Measurements from ENCODE around the gene CCDC28B.
A peak's percentile ranks its signal among the peaks of the same experiment; 100 is the strongest.

CCDC28B gene

GRCh38 chr1:32242341-32242851 lies 42.0 kb downstream of the CCDC28B start:
- no peak overlapping the region for H3K9ac ChIP-seq (ENCODE audit: low read length in 2 of 2)
- no peaks in the 10 kb centered on the region for H3K27me3 ChIP-seq (ENCODE audit: control insufficient read depth in 1 of 2, insufficient read depth in 2 of 2, low read length in 2 of 2)
- H3K9me3 ChIP-seq (ENCODE audit: control insufficient read depth in 2 of 2, low read length in 2 of 2), result no peaks in the 10 kb centered on the region
- H3K4me3 ChIP-seq (ENCODE audit: low read length in 2 of 2), result peak overlapping the region in 1 of 2 donors; percentile 49
- H3K36me3 ChIP-seq (ENCODE audit: control insufficient read depth in 2 of 2, insufficient read depth in 2 of 2, low read length in 2 of 2), result no peaks in the 10 kb centered on the region
- H3K27ac ChIP-seq (ENCODE audit: low read length), result no peak overlapping the region
- peaks cover 31% of the 10 kb centered on the region for H3K4me1 ChIP-seq (ENCODE audit: control insufficient read depth, insufficient read depth, low read length)

GRCh38 chr1:32246888-32247273 lies 46.5 kb downstream of the CCDC28B start, which contains the start of gene FAM167B:
FAM167B (plus strand) TSS chr1:32247222; CDS start chr1:32247422, 200 bp downstream.
- Histone ChIP-seq H3K9ac (ENCODE audit: low read length in 2 of 2) (no peak within 1 kb of the TSS), H3K4me3 (ENCODE audit: low read length in 2 of 2) (peak within 1 kb of the TSS in 1 of 2 donors; percentile 15), H3K27ac (ENCODE audit: low read length) (peak within 1 kb of the TSS; percentile 24), H3K36me3 (ENCODE audit: control insufficient read depth in 2 of 2, insufficient read depth in 2 of 2, low read length in 2 of 2) (no peaks in the 10 kb centered on the region), H3K27me3 (ENCODE audit: control insufficient read depth in 1 of 2, insufficient read depth in 2 of 2, low read length in 2 of 2) (peaks cover 2 to 11% of the 10 kb centered on the region in 2 donors), H3K4me1 (ENCODE audit: control insufficient read depth, insufficient read depth, low read length) (peaks cover 19% of the 10 kb centered on the region), H3K9me3 (ENCODE audit: control insufficient read depth in 2 of 2, low read length in 2 of 2) (no peaks in the 10 kb centered on the region)

DNA sequence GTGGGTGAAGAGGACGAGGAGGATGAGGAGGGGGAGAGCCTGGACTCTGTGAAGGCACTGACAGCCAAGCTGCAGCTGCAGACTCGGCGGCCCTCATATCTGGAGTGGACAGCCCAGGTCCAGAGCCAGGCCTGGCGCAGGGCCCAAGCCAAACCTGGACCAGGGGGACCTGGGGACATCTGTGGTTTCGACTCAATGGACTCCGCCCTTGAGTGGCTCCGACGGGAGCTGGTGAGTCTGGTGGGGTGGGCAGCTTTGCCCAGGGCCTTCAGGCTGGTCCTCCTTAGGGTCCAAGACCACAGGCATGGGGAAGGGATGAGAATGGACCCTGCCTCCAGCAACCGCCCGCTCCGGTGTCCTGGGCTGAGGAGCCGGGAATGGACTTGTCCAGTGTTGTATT lies 47.1 kb downstream of the CCDC28B start:
- H3K4me1 ChIP-seq (ENCODE audit: control insufficient read depth, insufficient read depth, low read length), result peaks cover 19% of the 10 kb centered on the region
- no peak overlapping the region for H3K4me3 ChIP-seq (ENCODE audit: low read length in 2 of 2)
- peak overlapping the region; percentile 24 for H3K27ac ChIP-seq (ENCODE audit: low read length)
- H3K27me3 ChIP-seq (ENCODE audit: control insufficient read depth in 1 of 2, insufficient read depth in 2 of 2, low read length in 2 of 2), result peaks cover 2 to 16% of the 10 kb centered on the region in 2 donors
- no peaks in the 10 kb centered on the region for H3K9me3 ChIP-seq (ENCODE audit: control insufficient read depth in 2 of 2, low read length in 2 of 2)
- H3K36me3 ChIP-seq (ENCODE audit: control insufficient read depth in 2 of 2, insufficient read depth in 2 of 2, low read length in 2 of 2), result no peaks in the 10 kb centered on the region
- H3K9ac ChIP-seq (ENCODE audit: low read length in 2 of 2), result no peak overlapping the region

GRCh38 chr1:32247983-32248889 lies 47.8 kb downstream of the CCDC28B start:
- H3K9me3 ChIP-seq (ENCODE audit: control insufficient read depth in 2 of 2, low read length in 2 of 2), result no peaks in the 10 kb centered on the region
- no peaks in the 10 kb centered on the region for H3K36me3 ChIP-seq (ENCODE audit: control insufficient read depth in 2 of 2, insufficient read depth in 2 of 2, low read length in 2 of 2)
- H3K27ac ChIP-seq (ENCODE audit: low read length), result peak overlapping the region; percentile 24
- peak overlapping the region in 1 of 2 donors; percentile 15 for H3K4me3 ChIP-seq (ENCODE audit: low read length in 2 of 2)
- H3K9ac ChIP-seq (ENCODE audit: low read length in 2 of 2), result no peak overlapping the region
- H3K4me1 ChIP-seq (ENCODE audit: control insufficient read depth, insufficient read depth, low read length), result peaks cover 19% of the 10 kb centered on the region
- peaks cover 4 to 17% of the 10 kb centered on the region in 2 donors for H3K27me3 ChIP-seq (ENCODE audit: control insufficient read depth in 1 of 2, insufficient read depth in 2 of 2, low read length in 2 of 2)

DNA sequence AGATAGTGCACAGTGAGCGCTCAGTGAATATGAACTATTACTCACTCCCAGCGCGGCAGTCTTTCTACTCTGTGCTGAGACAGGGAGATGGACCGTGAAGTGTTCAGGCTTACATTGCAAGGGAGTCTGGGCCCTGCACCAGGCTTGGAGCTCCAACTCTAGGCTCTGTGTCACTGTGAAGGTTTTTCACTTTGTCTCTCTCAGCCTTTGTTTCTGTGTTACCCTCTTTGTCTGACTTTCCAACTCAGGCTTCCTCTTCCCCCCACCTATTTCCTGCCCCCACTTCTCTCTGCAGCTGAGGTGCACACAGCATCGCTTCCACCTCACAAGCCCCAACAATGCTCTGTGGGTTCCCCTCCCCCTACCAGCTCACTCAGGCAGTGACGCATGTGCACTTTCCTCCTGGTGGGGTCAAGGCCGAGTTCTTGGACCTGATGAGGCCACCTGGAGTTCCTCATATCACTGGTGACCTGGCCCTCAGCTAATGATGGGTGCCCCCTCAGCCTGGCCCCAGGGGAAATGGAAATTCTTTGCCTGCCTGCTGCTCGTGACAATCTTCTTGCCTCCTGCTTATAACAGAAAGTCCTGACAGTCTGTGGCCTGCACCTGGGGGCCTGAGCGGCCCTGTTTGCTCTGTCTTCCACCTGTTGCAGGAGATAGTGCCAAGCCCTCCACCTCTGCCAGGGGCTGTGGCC lies 49.6 kb downstream of the CCDC28B start:
- Histone ChIP-seq H3K36me3 (ENCODE audit: control insufficient read depth in 2 of 2, insufficient read depth in 2 of 2, low read length in 2 of 2) (no peaks in the 10 kb centered on the region), H3K9me3 (ENCODE audit: control insufficient read depth in 2 of 2, low read length in 2 of 2) (no peaks in the 10 kb centered on the region), H3K27ac (ENCODE audit: low read length) (peak overlapping the region; percentile 41), H3K4me3 (ENCODE audit: low read length in 2 of 2) (no peak overlapping the region), H3K4me1 (ENCODE audit: control insufficient read depth, insufficient read depth, low read length) (peaks cover 19% of the 10 kb centered on the region), H3K27me3 (ENCODE audit: control insufficient read depth in 1 of 2, insufficient read depth in 2 of 2, low read length in 2 of 2) (peaks cover 4 to 17% of the 10 kb centered on the region in 2 donors), H3K9ac (ENCODE audit: low read length in 2 of 2) (no peak overlapping the region)

- Histone ChIP-seq H3K9ac (ENCODE audit: low read length in 2 of 2) (no peak within 1 kb of the TSS), H3K9me3 (ENCODE audit: control insufficient read depth in 2 of 2, low read length in 2 of 2) (no peaks in the 10 kb centered on the region), H3K4me3 (ENCODE audit: low read length in 2 of 2) (peak within 1 kb of the TSS in 1 of 2 donors; percentile 8), H3K27me3 (ENCODE audit: control insufficient read depth in 1 of 2, insufficient read depth in 2 of 2, low read length in 2 of 2) (peaks cover 4 to 17% of the 10 kb centered on the region in 2 donors), H3K36me3 (ENCODE audit: control insufficient read depth in 2 of 2, insufficient read depth in 2 of 2, low read length in 2 of 2) (no peaks in the 10 kb centered on the region), H3K27ac (ENCODE audit: low read length) (peak within 1 kb of the TSS; percentile 41), H3K4me1 (ENCODE audit: control insufficient read depth, insufficient read depth, low read length) (peaks cover 19% of the 10 kb centered on the region)
Observed at GRCh38 chr1:32250893-32251716, 50.7 kb downstream of the CCDC28B start, which contains the start of gene LCK. LCK (plus strand) TSS chr1:32251265; CDS start chr1:32274330, 23,065 bp downstream.

Measured in stomach smooth muscle (tissue), 2 donors.